GM21390 (cell line): ENCODE measurements around the gene PTP4A2.

ENCODE experiments used
- ATAC-seq: cut with Tn5 transposase; IDR thresholded peaks from one replicate; pipeline ENCODE4 v1.9.1; 2021; ENCODE audit not compliant: unreplicated experiment

The PTP4A2 gene

DNA sequence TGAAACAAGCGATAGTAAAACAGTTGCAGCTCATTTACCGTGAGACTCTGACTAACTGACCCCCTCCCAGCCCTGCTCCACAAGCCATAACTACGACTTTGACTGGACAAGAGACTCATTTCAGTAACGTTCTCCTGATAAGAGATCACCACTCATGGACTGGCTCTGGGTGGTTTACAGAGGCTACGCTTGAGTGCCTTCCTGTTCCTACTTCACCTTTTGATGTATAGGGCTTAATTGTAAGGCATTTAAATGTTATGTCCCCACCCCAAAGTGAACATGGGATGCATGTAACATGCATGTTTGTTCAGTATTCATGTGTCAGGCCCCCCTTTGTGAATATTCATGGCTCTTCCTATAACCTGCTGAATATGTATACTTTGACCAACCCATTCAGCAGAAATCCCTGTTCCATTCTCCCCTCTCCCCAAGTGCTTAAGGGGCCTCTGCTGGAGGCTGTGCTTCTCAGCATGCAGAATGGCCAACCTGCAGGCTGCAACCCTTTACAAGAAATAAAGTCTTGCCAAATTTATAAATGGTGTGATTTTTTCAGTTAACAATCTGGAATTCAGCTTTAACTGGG is 71.6 kb downstream of the PTP4A2 start:
- no peak for ATAC-seq

DNA sequence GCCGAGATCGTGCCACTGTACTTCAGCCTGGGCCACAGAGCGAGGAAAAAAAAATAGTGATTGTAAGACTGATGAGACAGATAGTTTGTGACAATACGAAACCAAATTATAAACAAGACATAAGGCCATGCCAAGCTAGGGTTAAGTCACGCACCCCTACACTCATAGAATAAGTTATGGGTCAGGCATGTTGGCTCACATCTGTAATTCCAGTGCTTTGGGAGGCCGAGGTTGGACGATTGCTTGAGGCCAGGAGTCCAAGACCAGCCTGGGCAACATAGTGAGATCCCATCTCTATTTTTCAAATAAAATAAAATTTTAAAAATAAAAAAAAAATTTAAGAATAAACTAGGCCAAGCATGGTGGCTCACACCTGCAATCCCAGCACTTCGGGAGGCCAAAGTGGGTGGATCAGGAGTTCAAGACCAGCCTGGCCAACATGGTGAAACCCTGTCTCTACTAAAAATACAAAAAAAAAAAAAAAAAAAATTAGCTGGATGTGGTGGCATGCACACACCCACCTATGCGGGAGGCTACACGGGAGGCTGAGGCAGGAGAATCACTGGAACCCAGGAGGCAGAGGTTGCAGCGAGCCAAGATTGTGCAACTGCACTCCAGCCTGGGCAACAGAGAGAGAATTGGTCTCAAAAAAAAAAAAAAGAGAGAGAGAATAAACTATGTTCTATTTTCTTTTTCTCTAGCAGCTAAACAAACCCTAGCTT is 72.3 kb downstream of the PTP4A2 start:
- no peak for ATAC-seq

DNA sequence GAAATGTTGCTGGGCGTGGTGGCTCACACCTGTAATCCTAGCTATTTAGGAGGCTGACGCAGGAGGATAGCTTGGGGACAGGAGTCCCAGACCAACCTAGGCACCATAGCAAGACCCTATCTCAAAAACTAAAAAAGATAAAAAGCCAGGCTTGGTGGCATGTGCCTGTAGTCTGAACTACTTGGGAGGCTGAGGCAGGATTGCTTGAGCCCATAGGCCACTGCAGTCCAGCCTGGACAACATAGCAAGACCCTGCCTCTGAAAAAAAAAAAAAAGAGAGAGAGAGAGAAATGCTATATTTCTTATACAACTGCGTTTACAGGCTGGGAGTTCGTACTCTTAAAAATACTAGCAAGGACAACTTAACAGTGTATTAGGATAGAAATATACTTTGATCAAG is 76.1 kb downstream of the PTP4A2 start:
- no peak for ATAC-seq

DNA sequence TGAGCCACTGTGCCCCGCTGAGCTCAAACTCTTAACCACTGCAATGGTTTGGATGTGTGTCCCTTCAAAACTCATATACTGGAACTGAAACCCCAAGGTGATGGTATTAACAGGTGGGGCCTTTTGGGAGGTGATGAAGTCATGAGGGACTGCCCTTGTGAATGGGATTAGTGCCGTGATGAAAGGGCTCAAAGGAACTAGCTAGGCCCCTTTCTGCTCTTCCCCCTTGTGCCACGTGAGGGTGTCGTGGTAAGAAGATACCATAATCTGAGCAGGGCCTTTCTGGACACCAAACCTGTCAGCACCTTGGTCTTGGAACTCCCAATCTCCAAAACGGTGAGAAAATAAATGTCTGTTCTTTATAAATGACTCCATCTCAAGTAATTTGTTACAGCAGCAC is 76.8 kb downstream of the PTP4A2 start:
- no peak for ATAC-seq

DNA sequence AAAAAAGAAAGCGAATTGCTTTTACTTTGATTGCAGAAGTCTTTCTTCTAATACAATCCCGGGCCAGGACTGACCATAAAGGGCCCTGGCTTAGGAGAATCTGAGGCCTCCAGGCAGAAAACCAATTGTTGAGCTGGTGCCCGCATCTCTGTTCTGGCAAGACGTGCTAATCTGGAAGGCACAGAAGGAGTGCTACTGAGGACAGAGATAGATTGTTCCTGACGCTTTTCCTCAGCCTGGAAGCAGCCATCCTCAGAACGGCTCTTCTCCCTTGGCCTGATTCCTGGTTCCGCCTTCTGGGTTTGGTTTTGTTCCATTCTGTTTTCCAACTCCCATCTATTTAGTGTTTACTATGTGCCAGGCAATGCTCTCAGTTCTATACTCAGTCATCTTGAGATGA is 77.6 kb downstream of the PTP4A2 start:
- no peak for ATAC-seq

DNA sequence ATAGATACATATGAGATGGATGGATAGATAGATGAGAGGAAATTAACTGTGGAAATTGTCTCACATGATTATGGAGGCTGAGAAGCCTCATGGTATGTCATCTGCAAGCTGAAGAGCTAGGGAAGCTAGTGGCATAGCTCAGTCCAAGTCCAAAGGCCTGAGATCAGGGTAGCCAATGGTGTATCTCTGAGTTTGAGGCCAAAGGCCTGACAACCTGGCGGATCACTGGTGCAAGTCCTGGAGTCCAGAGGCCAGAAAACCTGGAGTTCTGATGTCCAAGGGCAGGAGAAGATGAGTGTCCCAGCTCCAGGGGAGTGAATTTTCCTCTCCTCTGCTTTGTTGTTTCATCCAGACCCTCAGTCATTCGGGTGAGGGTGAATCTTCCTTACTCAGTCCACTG is 78.4 kb downstream of the PTP4A2 start:
- ATAC-seq: no peak

DNA sequence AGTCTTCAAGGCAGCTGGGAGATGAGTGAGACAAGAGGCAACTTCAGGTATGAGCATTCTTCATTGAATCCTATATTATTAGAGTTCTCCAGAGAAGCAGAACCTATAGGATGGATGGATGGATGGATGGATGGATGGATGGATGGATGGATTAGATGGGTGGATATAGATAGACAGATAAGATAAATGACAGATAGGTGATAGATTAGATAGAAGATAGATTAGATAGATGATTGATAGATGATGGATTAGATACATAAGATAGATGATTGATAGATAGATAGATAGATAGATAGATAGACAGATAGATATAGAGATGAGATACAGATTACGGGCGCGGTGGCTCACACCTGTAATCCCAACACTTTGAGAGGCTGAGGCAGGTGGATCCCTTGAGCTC is 79.1 kb downstream of the PTP4A2 start:
- no peak for ATAC-seq

DNA sequence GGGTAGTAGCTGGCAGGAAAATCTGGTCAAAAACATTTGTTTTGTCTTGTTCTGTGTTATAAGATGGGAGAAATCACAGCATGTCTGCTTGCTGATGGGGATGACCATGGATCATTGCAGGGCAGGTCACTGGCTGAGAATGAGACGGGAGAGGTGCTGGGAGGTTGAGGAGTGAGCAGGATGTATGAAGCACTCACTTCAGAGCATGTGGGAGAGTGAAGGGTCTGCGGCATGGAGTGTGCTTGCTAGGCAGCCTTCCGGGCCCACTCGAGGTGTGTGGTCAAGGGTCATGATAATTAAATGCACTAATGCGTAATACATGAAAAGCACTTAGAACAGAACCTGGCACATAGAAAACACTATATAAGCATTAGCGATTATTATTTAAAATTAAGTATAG is 80.3 kb downstream of the PTP4A2 start:
- no peak for ATAC-seq
